Effector memory CD4-positive, alpha-beta T cell (primary cell): ENCODE results near the gene PROB1.

Experiments
- DNase-seq, 3 donors: peaks; one replicate each; pipeline ENCODE4 v3.0.0-alpha.2; 2020
- H3K27ac ChIP-seq: 2 replicates; pipeline ENCODE4 v1.7.0; 2013; ENCODE audit warnings: mild to moderate bottlenecking, low read length, moderate library complexity; ENCODE audit not compliant: insufficient read depth, poor library complexity, severe bottlenecking
- H3K27me3 ChIP-seq: replicated peaks from 2 replicates; pipeline ENCODE4 v1.7.0; 2013; ENCODE audit warnings: mild to moderate bottlenecking, low read length; ENCODE audit not compliant: insufficient read depth, control insufficient read depth, poor library complexity, severe bottlenecking
- H3K36me3 ChIP-seq: 2 replicates; pipeline ENCODE4 v1.7.0; 2013; ENCODE audit warnings: mild to moderate bottlenecking, low read length, moderate library complexity; ENCODE audit not compliant: control insufficient read depth, insufficient read depth
- H3K4me1 ChIP-seq: 2 replicates; pipeline ENCODE4 v1.7.0; 2013; ENCODE audit warnings: low read length, mild to moderate bottlenecking; ENCODE audit not compliant: control insufficient read depth, insufficient read depth, poor library complexity, severe bottlenecking
- H3K4me3 ChIP-seq: 2 replicates; pipeline ENCODE4 v1.7.0; 2013; ENCODE audit warnings: low read length, low read depth, mild to moderate bottlenecking; ENCODE audit not compliant: insufficient read depth, poor library complexity, severe bottlenecking
- H3K9me3 ChIP-seq: 2 replicates; pipeline ENCODE4 v1.7.0; 2013; ENCODE audit warnings: mild to moderate bottlenecking, low read length, moderate library complexity; ENCODE audit not compliant: control insufficient read depth

Gene PROB1

DNA sequence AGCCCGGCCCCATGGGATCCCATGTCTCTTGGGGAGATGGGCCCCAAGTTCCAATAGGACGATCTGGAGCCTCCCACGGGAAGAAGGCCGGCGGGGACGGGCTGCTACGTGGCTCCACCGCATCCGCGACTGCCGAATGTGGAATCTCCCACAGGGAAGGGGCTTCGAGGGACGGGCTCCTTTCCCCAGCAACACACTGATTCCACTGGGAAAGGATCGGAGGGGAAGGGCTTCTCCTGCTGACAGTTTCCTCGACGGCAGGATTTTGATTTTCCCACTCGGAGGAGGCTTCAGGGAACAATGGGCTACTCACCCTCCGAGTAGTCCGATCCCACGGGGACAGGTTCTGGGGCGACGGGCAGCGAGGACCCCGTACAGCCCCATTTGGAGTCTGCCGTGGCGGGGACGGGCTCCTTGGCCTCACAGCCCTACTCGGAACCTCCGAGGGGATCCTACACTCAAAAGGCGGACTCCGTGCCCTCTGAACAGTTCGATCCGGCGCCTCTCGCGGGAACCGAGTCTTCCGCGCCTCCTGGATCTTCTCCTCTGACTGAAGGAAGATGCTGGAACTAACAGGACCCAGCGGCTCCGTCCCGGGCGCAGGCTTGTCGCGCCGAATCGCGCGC is 1.3 kb downstream of the PROB1 start:
- Histone ChIP-seq H3K27ac (no peak overlapping the region), H3K9me3 (no peaks in the 10 kb centered on the region), H3K27me3 (no peaks in the 10 kb centered on the region), H3K4me3 (peak overlapping the region; percentile 87), H3K4me1 (peaks cover 44% of the 10 kb centered on the region), H3K36me3 (no peaks in the 10 kb centered on the region)
- no peak for DNase-seq

DNA sequence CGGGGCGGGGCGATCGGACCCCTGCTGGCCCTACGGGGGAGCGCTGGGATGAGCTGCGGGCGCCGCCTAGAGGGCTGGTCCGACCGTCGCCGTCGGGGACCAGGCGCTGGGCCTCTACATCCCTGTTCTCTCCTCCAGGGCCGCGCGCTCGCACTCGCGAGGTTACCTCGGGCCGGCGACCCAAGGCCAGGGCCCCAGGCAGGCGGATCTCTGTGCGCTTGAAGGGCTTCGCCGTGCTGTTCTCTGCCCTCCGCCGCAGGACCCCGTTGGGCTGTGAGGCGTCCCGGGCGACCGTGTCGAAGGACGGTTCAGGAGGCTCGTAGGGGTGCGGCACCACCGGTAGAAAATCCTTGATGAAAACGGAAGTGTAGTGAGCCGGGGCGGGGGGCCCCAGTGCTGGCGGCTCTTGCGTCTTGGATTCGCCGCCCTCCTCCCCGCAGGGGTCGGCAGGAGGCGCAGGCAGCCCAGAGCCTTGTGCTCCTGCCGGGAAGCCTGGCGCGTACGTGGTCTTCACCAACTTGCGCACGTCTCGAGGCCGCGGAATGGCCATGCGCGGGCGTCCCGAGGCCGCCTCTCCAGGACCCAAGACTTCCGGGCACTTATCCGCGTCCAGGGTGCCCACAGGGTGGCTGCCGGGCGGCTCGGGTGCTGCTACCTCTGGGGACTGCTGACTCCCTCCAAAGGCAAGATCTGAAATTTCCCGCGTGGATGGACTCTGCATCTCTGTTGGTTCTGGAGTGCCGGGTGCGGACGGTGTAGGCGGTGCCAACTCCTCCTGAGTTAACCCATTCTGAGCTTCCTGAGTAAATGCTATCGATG is 2.0 kb downstream of the PROB1 start:
- no peaks in the 10 kb centered on the region for H3K36me3 ChIP-seq
- no peaks in the 10 kb centered on the region for H3K27me3 ChIP-seq
- DNase-seq = peak; percentile 59 to 70 (median 59)
- peaks cover 44% of the 10 kb centered on the region for H3K4me1 ChIP-seq
- H3K27ac ChIP-seq = peak overlapping the region; percentile 49
- peak overlapping the region; percentile 87 for H3K4me3 ChIP-seq
- H3K9me3 ChIP-seq = no peaks in the 10 kb centered on the region

GRCh38 chr5:139392324-139392677 is 2.6 kb downstream of the PROB1 start:
- no peaks in the 10 kb centered on the region for H3K36me3 ChIP-seq
- H3K4me1 ChIP-seq = peaks cover 44% of the 10 kb centered on the region
- H3K4me3 ChIP-seq = peak overlapping the region; percentile 87
- DNase-seq = no peak
- H3K27me3 ChIP-seq = no peaks in the 10 kb centered on the region
- peak overlapping the region; percentile 49 for H3K27ac ChIP-seq
- no peaks in the 10 kb centered on the region for H3K9me3 ChIP-seq

- no peak for DNase-seq
- peak overlapping the region; percentile 49 for H3K27ac ChIP-seq
- peaks cover 44% of the 10 kb centered on the region for H3K4me1 ChIP-seq
- no peaks in the 10 kb centered on the region for H3K36me3 ChIP-seq
- H3K9me3 ChIP-seq = no peaks in the 10 kb centered on the region
- H3K4me3 ChIP-seq = peak overlapping the region; percentile 87
- no peaks in the 10 kb centered on the region for H3K27me3 ChIP-seq
Measured at GRCh38 chr5:139391570-139392323, 3.2 kb downstream of the PROB1 start.

DNA sequence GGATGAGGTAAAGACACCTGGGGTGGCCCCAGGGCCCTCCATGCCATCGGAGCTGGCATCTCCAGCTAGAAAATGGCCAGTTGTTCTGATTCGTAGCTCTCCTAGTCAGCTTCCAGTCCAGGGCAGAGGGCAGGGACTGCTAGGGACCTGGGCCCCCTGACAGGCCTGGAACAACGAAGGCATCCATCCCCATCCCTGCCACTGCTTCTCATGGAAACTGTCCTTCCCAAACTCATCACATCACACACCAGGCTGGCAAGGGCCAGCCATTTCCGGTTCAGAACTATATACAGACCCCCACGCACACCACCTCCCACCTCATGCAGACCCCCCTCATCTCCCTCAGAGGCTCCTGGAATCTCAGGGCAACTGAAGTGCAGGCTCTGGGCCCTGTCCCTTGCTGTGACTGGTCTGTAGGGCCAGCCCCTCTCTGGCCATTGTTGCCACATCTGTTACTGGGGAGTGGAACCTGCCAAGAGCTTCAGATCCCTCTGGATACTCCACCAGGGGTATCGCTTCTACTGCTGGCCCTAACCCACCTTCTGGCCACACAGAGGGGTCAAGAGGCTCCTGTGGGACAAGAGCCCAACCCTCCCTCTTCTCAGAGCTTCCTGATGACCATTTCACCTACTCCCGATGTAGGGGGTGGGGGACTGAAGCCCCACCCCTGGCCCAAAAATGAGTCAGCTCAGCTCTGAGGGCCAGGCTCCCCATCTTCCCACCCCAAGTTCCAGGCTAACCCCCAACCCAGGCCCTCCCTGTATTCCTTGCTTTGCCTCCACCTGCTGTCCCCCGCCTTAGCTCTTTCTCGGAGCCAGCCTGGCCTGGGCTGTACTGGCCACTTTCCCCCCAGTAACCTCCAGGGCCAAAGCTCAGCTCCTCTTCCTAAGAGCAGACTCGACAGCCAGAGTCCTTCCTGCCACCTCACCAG is 4.0 kb downstream of the PROB1 start:
- no peak overlapping the region for H3K4me3 ChIP-seq
- H3K27ac ChIP-seq = no peak overlapping the region
- peaks cover 44% of the 10 kb centered on the region for H3K4me1 ChIP-seq

GRCh38 chr5:139389701-139390638 is 4.9 kb downstream of the PROB1 start, which contains the start of gene MZB1:
Gene MZB1, minus strand, starts transcription at chr5:139389913. Its CDS starts 57 bp downstream, at chr5:139389856.
- Histone ChIP-seq H3K4me3 (no peak within 1 kb of the TSS), H3K4me1 (peaks cover 44% of the 10 kb centered on the region), H3K27me3 (no peaks in the 10 kb centered on the region), H3K36me3 (no peaks in the 10 kb centered on the region), H3K9me3 (no peaks in the 10 kb centered on the region), H3K27ac (no peak within 1 kb of the TSS)
- peak; percentile 44 to 49 (median 48) for DNase-seq

More for the DNA sequence above, 4.0 kb downstream of the PROB1 start:
- H3K27me3 ChIP-seq = no peaks in the 10 kb centered on the region
- no peaks in the 10 kb centered on the region for H3K36me3 ChIP-seq
- no peak for DNase-seq
- no peaks in the 10 kb centered on the region for H3K9me3 ChIP-seq

DNA sequence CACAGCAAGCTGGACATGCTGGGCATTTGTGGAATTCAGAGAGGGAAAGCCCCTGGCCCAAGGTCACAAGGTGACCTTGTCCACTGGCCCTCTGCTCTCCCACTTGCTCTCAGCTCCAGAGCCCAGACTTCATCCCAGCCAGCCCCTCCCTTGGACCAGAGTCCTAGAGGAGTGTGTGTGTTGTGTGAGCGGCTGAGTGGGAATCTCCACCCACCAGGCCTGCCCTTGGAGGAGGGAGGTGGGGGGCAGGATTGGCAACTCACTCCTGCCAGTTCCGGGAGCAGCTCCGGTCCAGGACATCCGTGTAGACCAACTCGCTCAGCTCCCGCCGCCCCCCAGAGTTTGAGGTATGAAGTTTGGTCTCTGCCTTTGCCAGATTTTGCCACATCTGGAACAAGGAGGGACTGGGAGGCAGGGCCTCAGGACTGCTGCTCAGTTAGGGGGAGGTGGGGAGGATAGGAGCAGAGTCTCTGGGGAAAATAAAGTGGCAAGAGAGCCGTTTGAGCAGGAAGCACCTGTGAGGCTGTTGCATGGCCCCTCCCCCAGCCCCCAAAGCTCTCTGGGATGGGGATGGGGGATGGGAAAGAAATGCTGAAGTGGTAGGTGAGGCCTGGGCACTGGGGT is 6.6 kb downstream of the PROB1 start:
- H3K27me3 ChIP-seq = no peaks in the 10 kb centered on the region
- H3K9me3 ChIP-seq = no peaks in the 10 kb centered on the region
- DNase-seq = no peak
- H3K4me1 ChIP-seq = peaks cover 38% of the 10 kb centered on the region
- no peak overlapping the region for H3K27ac ChIP-seq
- no peaks in the 10 kb centered on the region for H3K36me3 ChIP-seq
- no peak overlapping the region for H3K4me3 ChIP-seq

GRCh38 chr5:139387611-139388197 is 7.2 kb downstream of the PROB1 start:
- Histone ChIP-seq H3K4me3 (no peak overlapping the region), H3K4me1 (peaks cover 35% of the 10 kb centered on the region), H3K9me3 (no peaks in the 10 kb centered on the region), H3K27ac (no peak overlapping the region), H3K36me3 (no peaks in the 10 kb centered on the region), H3K27me3 (no peaks in the 10 kb centered on the region)
- DNase-seq = no peak
